HG03066 (cell line): Measurements from ENCODE around the gene H6PD.

Experiments used
- ATAC-seq: cut with Tn5 transposase; IDR thresholded peaks from one replicate; pipeline ENCODE4 v1.9.1; 2021; ENCODE audit warnings: low read depth; ENCODE audit not compliant: unreplicated experiment

H6PD gene

GRCh38 chr1:9203511-9203982 is 31.0 kb upstream of the H6PD start:
- ATAC-seq, result no peak

GRCh38 chr1:9204156-9204720 is 30.3 kb upstream of the H6PD start:
- ATAC-seq, result no peak

GRCh38 chr1:9207086-9207485 is 27.5 kb upstream of the H6PD start:
- no peak for ATAC-seq

GRCh38 chr1:9207715-9208114 is 26.9 kb upstream of the H6PD start:
- ATAC-seq, result no peak

- ATAC-seq, result no peak
Observed at GRCh38 chr1:9211291-9211811, 23.2 kb upstream of the H6PD start.

- no peak for ATAC-seq
Observed at GRCh38 chr1:9212735-9213134, 21.8 kb upstream of the H6PD start.

GRCh38 chr1:9213956-9214355 is 20.6 kb upstream of the H6PD start:
- no peak for ATAC-seq

- no peak for ATAC-seq
Observed at GRCh38 chr1:9218917-9219316, 15.7 kb upstream of the H6PD start.

GRCh38 chr1:9222846-9223625 is 11.5 kb upstream of the H6PD start:
- ATAC-seq, result no peak

- no peak for ATAC-seq
Observed at GRCh38 chr1:9224664-9225410, 9.7 kb upstream of the H6PD start.

- no peak for ATAC-seq
Observed at GRCh38 chr1:9225411-9225785, 9.2 kb upstream of the H6PD start.

- no peak for ATAC-seq
Observed at GRCh38 chr1:9228609-9229008, 6.0 kb upstream of the H6PD start.

- no peak for ATAC-seq
Observed at GRCh38 chr1:9229549-9229948, 5.0 kb upstream of the H6PD start.

- no peak for ATAC-seq
Observed at GRCh38 chr1:9230869-9231533, 3.6 kb upstream of the H6PD start.

- ATAC-seq, result no peak
Observed at GRCh38 chr1:9231648-9232332, 2.8 kb upstream of the H6PD start.

- no peak for ATAC-seq
Observed at GRCh38 chr1:9233241-9233941, 1.2 kb upstream of the H6PD start.

- ATAC-seq, result no peak
Observed at GRCh38 chr1:9233942-9234222, 692 bp upstream of the H6PD start.

GRCh38 chr1:9235096-9235459 is 504 bp downstream of the H6PD start:
- no peak for ATAC-seq

- ATAC-seq, result no peak
Observed at GRCh38 chr1:9235560-9235959, 986 bp downstream of the H6PD start.

- ATAC-seq, result no peak
Observed at GRCh38 chr1:9238134-9238533, 3.6 kb downstream of the H6PD start.
